ENCODE measurements around the gene CFAP61.
"Not testable (repeated sequence)": the region's sequence is repeated elsewhere in the genome, so short reads cannot be mapped to it uniquely, and the experiment has no call there.

The CFAP61 gene

DNA sequence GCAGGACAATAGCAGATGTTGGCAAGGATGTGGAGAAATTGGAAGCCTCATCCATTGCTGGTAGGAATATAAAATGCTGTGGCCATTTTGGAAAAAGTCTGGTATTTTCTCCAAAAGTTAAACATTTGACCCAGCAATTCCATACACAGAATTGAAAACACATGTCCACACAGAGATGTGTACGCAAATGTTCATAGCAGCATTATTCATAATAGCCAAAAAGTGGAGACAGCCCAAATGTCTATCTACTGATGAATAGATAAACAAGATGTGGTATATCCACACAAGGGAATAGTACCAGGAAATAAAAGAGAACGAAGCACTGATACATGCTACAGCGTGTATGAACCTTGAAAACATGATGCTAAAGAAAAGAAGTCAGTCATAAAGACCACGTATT lies 40.5 kb downstream of the CFAP61 start:
- no peak for DNase-seq (ENCODE audit: low read depth in 1 of 2, low spot score in 1 of 2)

DNA sequence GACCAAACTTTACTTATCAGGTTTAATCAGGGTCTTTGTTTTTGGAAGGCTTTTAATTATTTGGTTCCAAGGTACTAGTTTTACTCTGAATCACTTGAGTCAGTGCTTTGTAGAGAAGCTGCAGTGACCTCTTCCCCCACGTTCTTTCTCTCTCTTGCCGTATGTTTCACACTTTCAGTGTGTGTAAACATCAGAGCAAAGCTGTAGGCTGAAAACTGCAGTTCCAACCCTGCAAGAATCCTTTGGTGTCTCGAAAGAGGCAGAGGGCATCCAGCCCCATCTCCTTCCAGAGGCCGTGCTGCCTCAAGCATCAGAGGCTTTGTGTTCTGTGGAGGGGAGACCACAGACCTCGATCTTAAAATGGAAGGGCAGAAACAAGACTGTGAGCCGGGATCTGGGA lies 42.1 kb downstream of the CFAP61 start:
- no peak for DNase-seq (ENCODE audit: low read depth in 1 of 2, low spot score in 1 of 2)

DNA sequence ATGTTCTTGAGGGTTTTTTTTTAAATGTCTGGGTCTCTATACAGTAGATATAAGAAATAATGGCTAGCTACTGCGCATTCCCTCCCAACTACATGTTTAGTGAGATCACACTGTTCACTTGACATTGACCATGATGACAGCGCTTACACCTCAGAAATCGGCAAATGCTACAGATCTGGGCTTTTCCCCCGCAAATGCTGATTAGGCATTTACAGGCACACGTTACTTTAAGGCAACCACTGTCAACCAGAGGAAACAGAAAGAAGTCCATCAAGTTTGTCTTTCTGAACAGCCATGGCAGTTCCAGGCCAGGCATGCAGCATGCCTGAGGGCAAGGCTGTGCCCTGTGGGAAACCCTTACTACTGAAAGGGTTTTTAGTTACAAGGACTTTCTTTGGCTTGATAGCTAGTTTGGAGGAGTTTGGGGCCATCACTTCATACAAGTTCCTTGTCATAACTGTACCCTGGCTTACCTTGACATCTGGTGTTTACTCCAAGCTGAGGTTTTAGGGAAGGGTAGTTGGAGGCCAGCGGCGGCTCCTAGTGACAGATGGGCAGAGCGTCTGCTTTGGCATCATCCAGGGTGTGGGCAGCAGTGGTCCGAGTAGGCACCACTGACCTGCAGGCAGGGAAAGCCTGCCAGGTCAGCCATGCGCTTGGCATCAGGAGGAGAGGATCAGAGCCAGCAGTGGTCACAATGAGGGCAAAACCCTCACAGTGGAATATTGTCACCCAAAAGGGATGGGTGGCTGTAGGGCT lies 43.0 kb downstream of the CFAP61 start:
- DNase-seq (ENCODE audit: low read depth in 1 of 2, low spot score in 1 of 2): no peak

DNA sequence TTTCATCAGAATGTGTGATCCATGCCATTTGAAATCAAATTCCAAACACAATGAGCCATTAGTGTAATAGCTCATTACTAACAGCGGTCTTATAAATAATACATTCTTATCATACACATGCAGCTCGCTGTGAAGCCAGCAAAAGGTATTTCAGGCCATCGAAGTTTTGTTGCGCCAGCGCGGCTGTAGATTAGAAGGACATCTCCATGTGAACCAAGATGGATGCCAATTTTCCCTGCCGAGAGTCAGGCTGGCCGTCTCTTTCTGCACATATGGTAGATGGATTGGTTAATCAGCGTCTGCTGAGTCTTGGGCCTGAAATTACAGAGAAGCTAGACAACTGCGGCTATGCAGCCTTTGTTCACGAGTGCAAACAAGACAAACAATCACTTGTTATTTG lies 44.1 kb downstream of the CFAP61 start:
- no peak for DNase-seq (ENCODE audit: low read depth in 1 of 2, low spot score in 1 of 2)

DNA sequence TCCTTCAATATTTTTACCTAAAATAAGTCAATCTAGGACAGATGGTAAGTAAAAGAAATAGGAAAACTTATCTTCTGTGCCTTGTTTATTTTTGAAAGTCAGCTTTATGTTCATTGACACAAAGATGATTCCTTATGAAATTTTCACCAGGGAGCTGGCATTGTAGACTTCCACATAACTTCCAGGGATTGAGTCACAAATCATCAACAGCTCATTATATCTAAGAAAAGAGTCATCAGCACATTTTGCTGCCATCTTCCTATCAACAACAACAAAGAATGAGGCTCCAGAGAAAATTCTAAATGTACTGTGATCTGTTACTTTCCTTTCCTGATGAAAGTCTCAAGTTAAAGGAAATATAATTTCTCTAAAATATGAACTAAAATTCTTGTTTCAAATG lies 48.5 kb downstream of the CFAP61 start:
- no peak for DNase-seq (ENCODE audit: low read depth in 1 of 2, low spot score in 1 of 2)

DNA sequence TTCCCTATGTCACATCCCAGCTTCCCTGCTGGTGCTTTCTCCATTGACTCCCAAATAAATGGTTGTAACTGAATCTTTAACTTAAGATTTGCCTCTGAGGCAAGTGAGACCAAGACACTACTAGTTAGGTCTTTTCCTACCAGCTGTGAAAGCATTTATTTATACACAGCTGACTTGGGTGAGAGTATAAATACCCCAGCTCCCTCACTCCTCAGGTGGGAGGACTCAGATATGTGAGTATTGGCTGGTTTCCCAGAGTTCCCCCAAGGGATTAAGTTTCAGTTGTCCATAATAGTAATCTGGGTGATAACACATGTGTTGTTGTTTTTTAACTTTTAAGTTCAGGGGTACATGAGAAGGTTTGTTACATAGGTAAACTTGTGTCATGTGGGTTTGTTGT lies 49.8 kb downstream of the CFAP61 start:
- no peak for DNase-seq (ENCODE audit: low read depth in 1 of 2, low spot score in 1 of 2)

DNA sequence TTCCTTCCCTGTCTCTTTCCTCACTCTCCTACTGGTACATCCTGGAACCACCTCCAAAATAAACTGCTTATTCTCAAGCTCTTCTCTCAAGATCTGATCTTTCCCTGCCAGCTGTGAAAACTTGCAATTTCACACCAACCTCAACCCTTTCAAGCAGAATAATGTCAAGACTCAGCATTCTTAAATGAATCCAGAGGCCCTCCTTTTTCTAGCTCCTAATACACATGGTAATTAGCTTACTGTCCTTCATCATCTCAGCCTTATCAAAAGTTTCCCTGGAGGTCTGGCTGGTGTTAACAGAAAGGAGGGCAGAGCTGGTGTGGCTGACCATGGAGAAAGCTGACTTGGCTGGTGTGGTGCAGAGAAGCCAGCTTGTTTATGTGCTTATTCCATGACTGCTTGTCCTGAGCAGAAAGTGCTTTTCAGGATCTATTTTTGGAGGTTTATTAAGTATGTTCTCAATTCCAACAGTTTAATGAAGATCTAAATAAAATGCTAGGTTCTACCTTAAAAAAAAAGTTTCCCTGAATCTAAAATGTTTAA lies 50.5 kb downstream of the CFAP61 start:
- DNase-seq (ENCODE audit: low read depth in 1 of 2, low spot score in 1 of 2): no peak

DNA sequence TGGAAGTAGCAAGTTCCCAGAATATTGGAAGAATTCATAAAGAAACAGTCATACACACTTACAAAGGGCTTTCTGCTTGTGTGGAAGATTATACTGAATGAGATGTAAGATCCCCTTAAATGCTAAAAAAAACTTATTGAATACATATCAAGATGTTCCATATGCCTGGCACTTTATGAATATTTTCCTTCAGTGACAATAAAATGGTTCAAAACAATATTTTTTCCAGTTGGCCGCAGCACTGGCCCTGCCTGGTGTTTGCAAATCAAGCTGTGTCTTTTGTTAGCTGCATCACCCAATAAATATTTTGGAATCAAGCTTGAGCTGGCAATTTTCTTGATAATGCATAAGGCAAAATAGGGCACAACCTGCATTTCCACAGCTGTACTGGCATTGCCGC lies 51.2 kb downstream of the CFAP61 start:
- DNase-seq (ENCODE audit: low read depth in 1 of 2, low spot score in 1 of 2): no peak

DNA sequence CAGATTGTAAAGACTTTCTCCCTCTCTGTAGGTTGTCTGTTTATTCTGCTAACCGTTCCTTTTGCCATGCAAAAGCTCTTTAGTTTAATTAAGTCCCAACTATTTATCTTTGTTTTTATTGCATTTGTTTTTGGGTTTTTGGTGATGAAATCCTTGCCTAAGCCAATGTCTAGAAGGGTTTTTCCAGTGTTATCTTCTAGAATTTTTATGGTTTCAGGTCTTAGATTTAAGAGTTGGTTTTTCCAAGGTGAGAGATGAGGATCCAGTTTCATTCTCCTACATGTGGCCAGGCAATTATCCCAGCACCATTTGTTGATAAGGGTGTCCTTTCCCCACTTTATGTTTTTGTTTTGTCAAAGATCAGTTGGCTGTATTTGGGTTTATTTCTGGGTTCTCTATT lies 70.9 kb downstream of the CFAP61 start:
- not testable (repeated sequence) for DNase-seq (ENCODE audit: low read depth in 1 of 2, low spot score in 1 of 2)

DNA sequence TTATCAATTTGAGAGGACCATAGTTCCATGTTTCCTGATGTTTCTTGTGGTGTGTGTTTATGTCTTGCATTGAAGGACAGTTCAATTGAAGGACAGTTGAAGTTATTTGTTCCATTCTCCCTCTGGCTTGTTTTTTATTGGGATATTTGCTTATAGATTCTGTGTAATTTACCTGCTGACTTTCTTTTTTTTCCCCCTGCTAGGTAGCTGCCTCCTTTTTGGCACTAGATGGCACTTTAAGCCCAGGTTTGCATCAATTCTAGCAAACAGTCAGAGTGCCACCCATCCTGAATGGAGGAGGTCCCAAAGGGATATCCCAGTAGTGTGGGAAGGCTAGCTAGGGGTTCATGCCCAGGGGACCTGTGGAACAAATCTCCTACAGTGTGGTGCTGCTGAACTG lies 78.1 kb downstream of the CFAP61 start:
- no peak for DNase-seq (ENCODE audit: low read depth in 1 of 2, low spot score in 1 of 2)

DNA sequence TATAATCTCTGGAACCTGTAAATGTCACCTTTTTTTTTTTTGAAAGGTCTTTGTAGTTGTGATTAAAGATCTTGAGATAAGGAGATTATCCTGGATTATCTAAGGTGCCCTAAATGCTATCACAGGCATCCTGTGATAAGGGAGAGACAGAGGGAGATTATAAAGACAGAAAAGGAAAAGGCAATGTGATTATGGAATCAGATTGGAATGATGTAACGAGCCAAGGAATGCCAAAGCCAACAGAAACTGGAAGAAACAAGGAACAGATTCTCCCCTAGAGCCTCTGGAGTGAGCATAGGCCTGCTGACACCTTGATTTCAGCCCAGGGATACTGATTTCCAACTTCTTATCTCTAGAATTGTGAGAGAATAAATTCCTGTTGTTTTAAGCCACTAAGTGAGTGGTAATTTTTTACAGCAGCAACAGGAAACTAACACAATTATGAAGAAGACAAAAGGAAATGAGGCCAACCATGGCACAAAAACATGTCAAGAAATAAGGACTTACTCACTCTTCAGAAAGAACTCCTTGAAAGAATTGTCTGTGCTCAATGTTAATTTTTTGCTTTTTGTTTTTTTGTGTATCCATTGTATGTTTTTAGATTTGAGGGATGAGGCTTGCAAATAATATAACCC lies 82.7 kb downstream of the CFAP61 start:
- DNase-seq (ENCODE audit: low read depth in 1 of 2, low spot score in 1 of 2): no peak

DNA sequence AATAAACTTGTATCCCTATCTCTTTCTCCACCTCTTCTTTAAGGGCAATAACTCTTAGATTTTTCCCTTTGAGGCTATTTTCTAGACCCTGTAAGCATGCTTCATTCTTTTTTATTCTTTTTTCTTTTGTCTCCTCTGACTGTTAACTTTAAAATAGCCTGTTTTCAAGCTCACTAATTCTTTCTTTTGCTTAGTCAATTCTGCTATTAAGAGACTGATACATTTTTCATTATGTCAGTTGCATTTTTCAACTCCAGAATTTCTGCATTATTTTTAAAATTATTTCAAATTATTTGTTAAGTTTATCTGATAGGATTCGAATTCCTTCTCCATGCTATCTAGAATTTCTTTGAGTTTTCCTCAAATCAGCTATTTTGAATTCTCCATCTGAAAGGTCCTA lies 84.0 kb downstream of the CFAP61 start:
- no peak for DNase-seq (ENCODE audit: low read depth in 1 of 2, low spot score in 1 of 2)

DNA sequence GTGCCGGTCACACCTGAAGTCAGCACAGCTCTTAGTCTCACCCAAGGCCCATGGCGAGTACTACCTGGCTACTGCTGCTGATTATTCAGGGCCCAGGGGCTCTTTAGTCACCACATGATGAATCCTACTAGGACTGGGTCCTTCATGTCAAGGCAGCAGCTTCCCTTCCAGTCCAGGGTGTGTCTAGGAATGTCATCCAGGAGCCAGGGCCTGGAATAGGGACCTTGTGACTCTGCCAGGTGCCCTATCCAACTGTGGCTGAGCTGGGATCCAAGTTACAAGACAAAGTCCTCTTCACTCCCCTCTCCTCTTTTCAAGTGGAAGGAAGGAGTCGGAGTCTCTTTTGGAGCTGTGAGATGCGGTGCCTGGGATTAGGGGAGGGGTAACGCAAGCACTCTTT lies 85.5 kb downstream of the CFAP61 start:
- no peak for DNase-seq (ENCODE audit: low read depth in 1 of 2, low spot score in 1 of 2)

DNA sequence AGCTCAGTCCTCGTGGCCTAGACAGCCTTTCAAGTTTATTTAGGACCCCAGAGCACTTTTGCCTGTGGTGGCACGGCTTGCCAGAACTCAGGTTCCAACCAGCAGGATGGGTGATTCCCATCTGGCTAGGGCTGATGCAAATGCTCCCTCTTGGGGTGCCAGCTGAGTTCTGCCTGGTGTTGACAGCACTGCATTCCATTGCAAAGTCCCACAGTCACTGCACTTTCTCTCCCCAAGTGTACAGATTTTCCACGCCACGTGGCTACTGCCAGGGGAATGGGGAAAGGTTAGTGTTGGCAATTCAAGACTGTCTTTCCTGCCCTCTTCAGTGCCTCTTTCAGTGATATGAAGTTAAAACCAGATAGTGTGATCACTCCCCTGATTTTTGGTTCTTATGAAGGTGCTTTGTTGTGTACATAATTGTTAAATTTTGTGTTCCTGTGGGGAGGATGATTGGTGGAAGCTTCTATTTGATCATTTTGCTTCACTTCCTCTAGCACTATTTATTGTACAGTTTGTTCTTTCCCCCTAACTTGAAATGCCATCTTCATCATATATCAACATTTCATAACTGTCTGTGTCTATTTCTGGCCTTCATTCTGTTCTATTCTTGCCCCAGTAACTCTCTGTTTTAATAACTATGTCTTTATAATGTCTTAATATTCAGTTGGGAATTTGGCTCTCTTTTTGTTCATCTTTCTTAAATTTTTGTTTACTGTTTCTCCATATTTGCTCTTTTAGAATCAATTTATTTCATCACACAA lies 86.2 kb downstream of the CFAP61 start:
- DNase-seq (ENCODE audit: low read depth in 1 of 2, low spot score in 1 of 2): no peak

DNA sequence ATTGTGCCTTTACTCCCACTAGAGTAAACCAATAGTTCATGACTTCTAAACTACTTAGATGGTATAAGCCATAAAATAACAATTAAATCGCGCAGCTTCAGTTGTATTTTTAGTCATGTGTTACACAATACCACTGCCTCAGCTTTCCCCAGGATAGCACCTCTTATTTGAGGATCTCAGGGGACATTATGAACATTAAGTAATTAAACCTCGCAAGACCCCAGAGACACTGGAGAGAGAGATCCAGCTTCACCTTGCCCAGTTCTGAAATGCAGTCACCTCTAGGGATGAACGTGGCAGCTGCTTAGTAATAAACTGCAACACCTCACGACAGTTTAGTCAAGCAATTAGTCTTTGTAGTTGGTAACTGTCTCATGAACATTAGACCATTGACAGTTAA lies 87.1 kb downstream of the CFAP61 start:
- no peak for DNase-seq (ENCODE audit: low read depth in 1 of 2, low spot score in 1 of 2)

DNA sequence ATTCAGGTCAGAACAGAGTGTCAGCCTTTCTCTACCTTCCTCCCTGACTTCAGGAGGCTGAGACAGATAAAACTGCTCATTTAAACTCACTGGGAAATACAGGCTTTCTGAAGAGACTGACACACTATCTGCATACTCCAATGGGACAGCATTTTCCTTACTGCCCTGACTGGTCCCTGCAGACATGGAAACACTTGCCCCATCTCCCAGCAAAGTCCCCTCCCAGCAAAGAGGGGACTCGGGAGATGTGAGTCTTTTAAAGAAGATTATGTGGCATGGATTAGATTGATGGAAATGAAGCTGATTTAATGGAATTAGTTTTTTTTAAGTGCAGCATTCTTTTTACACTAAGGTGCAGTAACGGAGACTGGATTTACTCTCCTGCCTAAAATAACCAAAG lies 90.8 kb downstream of the CFAP61 start:
- no peak for DNase-seq (ENCODE audit: low read depth in 1 of 2, low spot score in 1 of 2)

DNA sequence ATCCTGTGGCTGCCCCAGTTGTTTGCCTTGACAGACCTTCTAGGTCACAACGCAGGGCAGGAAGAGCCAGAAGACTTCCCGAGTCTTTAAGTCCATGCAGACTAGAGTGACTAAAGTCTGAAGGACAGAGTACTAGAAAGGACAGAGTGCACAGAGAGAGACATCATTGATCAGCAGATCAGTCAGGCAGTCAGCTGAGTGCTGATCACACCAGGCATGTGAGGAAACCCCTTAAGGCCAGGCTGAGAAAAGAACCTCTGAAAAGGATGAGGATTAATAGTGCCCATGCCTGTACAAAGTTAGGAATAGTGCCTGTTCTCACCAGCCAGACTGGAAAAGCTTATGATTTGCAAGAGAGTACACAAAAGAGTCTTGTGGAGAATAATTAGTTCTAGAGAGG lies 91.3 kb downstream of the CFAP61 start:
- DNase-seq (ENCODE audit: low read depth in 1 of 2, low spot score in 1 of 2): no peak

DNA sequence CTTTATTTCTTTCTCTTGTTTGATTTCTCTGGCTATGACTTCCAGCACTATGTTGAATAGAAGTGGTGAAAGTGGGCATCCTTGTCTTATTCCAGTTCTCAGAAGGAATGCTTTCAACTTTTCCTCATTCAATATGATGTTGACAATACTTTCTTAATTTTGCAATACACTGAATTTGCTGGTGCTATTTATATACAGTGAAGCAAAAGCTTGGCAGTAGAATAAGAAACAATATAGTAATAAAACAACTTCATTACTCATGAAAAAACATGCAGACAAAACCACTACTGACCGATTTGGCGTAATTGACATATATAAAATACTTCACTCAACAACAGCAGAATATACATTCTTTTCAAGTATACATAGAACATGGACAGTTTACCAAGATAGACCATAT lies 96.4 kb downstream of the CFAP61 start:
- DNase-seq (ENCODE audit: low read depth in 1 of 2, low spot score in 1 of 2): no peak

DNA sequence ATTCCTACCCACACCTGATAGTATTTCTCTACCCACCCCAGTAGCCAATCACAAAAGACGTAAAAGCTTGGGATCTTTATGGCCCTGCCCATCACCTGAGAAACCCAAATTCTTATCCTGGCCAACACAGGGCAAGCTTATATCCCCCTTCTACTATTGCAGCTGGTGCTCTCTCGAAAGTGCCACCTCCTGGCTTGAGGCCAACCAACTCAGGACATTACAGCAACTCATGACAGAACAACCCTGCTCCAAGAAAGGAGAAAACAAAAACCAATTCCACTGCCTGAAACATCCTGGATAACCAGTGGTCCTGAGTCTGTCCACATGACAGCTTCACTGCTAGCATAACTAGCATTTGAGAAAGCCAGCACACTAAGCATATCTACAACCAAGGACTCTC lies 97.9 kb downstream of the CFAP61 start:
- DNase-seq (ENCODE audit: low read depth in 1 of 2, low spot score in 1 of 2): no peak

DNA sequence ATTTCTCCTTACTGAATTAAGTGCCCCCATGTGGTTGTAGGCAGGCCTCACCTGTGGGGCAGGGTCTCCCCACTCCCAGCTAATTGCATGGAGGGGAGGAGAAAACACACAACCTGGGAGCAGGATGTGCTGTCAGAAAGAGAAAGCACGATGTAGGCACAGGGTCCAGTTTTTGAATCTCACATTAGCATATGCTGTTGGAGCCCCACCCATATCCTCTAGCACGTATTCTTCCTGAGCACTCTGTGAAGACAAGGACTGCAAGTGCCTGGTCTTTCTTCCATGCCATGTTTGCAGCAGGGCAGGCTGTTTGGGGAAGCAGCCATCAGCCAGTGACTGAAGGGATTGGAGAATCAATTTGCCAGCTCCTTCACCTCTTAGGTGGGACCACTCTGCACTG lies 108.2 kb downstream of the CFAP61 start:
- no peak for DNase-seq (ENCODE audit: low read depth in 1 of 2, low spot score in 1 of 2)

DNA sequence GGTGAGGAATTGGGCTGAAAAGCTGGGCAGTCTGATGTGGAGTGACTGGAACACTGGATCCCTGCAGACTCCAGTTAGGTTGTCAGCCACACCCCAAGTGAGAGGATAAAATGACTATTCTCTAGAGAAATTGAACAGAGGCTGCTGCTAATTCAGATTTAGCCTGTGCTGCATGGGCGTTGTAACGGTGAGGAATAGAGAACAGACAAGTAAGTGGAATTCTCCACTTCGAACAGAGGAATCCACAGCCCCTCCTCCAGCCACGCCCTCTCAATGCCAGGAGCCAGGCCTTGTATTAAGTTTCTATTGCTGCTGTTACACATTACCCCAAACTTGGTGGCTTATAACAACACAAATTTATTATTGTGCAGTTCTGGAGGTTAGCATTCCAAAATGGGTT lies 109.3 kb downstream of the CFAP61 start:
- DNase-seq (ENCODE audit: low read depth in 1 of 2, low spot score in 1 of 2): no peak

DNA sequence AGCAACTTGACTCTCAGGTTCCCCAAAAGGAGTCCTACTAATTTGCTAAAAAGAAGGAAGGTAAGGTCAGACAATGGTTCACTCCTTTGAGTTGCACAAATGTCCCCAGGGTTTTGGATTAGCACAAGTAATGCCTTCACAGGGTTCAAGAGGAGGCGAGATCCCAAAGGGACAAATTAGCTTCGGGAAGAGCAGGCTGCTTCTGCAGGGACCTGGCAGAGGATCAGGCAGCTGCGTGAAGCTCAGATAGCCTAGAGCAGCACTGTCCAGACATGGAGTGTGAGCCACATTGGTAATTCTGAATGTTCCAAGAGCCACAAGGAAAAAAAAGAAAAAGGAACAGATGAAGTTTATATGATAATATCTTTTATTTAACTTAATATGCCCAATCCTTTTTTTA lies 115.4 kb downstream of the CFAP61 start:
- DNase-seq (ENCODE audit: low read depth in 1 of 2, low spot score in 1 of 2): no peak
